Neuronal stem cell (in vitro differentiated cells): Measurements from ENCODE around the gene WASL. TPM values are rescaled to one million over a fixed set of nuclear protein-coding genes. Genes with fewer than 3 reads are reported as not detected.
"Not testable (repeated sequence)": the region's sequence is repeated elsewhere in the genome, so short reads cannot be mapped to it uniquely, and the experiment has no call there.

Experiments used
- DNase-seq: peaks from one replicate; pipeline ENCODE4 v3.0.0-alpha.2; 2013; ENCODE audit warnings: low spot score
- H2AFZ ChIP-seq: one replicate; pipeline ENCODE4 v1.6.1; 2013; ENCODE audit warnings: mild to moderate bottlenecking, low read length, inconsistent platforms
- H2AK5ac ChIP-seq: 2 replicates; pipeline ENCODE4 v1.6.1; 2013; ENCODE audit warnings: low read depth, mild to moderate bottlenecking, inconsistent platforms, low read length, moderate library complexity, mixed read lengths
- H2BK120ac ChIP-seq: 2 replicates; pipeline ENCODE4 v1.6.1; 2013; ENCODE audit warnings: low read depth, mild to moderate bottlenecking, inconsistent platforms, low read length, moderate library complexity, mixed read lengths
- H2BK12ac ChIP-seq: one replicate; pipeline ENCODE4 v1.6.1; 2013; ENCODE audit warnings: low read length, inconsistent platforms
- H2BK15ac ChIP-seq: 2 replicates; pipeline ENCODE4 v1.6.1; 2013; ENCODE audit warnings: mild to moderate bottlenecking, low read length, inconsistent platforms, mixed read lengths
- H2BK5ac ChIP-seq: one replicate; pipeline ENCODE4 v1.6.1; 2013; ENCODE audit warnings: inconsistent platforms, mild to moderate bottlenecking, low read length, moderate library complexity
- H3K14ac ChIP-seq: one replicate; pipeline ENCODE4 v1.6.1; 2013; ENCODE audit warnings: low read length, inconsistent platforms
- H3K18ac ChIP-seq: 2 replicates; pipeline ENCODE4 v1.6.1; 2013; ENCODE audit warnings: low read length, inconsistent platforms
- H3K23ac ChIP-seq: 2 replicates; pipeline ENCODE4 v1.6.1; 2013; ENCODE audit warnings: low read depth, mild to moderate bottlenecking, mixed read lengths, low read length, inconsistent platforms; ENCODE audit not compliant: poor library complexity
- H3K27ac ChIP-seq: replicated peaks from 3 replicates; pipeline ENCODE4 v1.5.1; 2013; ENCODE audit warnings: low read length, inconsistent platforms
- H3K27me3 ChIP-seq, 3 experiments: 2 replicates each; pipeline ENCODE4 v1.6.1; 2013; ENCODE audit warnings: low read length in 3 of 3, mild to moderate bottlenecking in 2 of 3, inconsistent platforms in 1 of 3, low read depth in 1 of 3, mixed read lengths in 1 of 3, moderate library complexity in 1 of 3; ENCODE audit not compliant: control insufficient read depth in 3 of 3, insufficient read depth in 3 of 3
- H3K36me3 ChIP-seq, 2 donors: replicated peaks in 1 of 2; 2 replicates each; pipeline ENCODE4 v1.6.1; 2013; ENCODE audit warnings: low read length in 2 of 2; ENCODE audit not compliant: control insufficient read depth in 2 of 2, insufficient read depth in 2 of 2
- H3K4ac ChIP-seq: 2 replicates; pipeline ENCODE4 v1.6.1; 2013; ENCODE audit warnings: inconsistent platforms, mild to moderate bottlenecking, low read length, moderate library complexity
- H3K4me1 ChIP-seq, 2 donors: 1 replicate in 1 of 2; 2 replicates in 1 of 2; pipeline ENCODE4 v1.6.1; 2013; ENCODE audit warnings: low read length in 2 of 2, low read depth in 1 of 2; ENCODE audit not compliant: control insufficient read depth in 2 of 2, insufficient read depth in 1 of 2
- H3K4me2 ChIP-seq: one replicate; pipeline ENCODE4 v1.6.1; 2013; ENCODE audit warnings: mild to moderate bottlenecking, low read length, inconsistent platforms; ENCODE audit not compliant: insufficient read depth, poor library complexity, severe bottlenecking
- H3K4me3 ChIP-seq, 2 donors: 2 replicates each; pipeline ENCODE4 v1.5.1; 2013; ENCODE audit warnings: low read length in 2 of 2, mild to moderate bottlenecking in 2 of 2, inconsistent platforms in 1 of 2, moderate library complexity in 1 of 2
- H3K79me1 ChIP-seq: one replicate; pipeline ENCODE4 v1.6.1; 2013; ENCODE audit warnings: low read depth, mild to moderate bottlenecking, inconsistent platforms, low read length, moderate library complexity
- H3K9ac ChIP-seq: one replicate; pipeline ENCODE4 v1.6.1; 2013; ENCODE audit warnings: mild to moderate bottlenecking, low read depth, low read length, inconsistent platforms; ENCODE audit not compliant: poor library complexity
- H3K9me3 ChIP-seq, 2 donors: replicated peaks in 1 of 2; 2 replicates each; pipeline versions ENCODE3 to v1.6.1; 2013; ENCODE audit warnings: low read length in 2 of 2, mild to moderate bottlenecking in 2 of 2, inconsistent platforms in 1 of 2, low read depth in 1 of 2, mixed read lengths in 1 of 2, moderate library complexity in 1 of 2; ENCODE audit not compliant: control insufficient read depth in 2 of 2, insufficient read depth in 1 of 2
- H4K8ac ChIP-seq: one replicate; pipeline ENCODE4 v1.6.1; 2013; ENCODE audit warnings: low read depth, mild to moderate bottlenecking, inconsistent platforms, low read length, moderate library complexity
- H4K91ac ChIP-seq: one replicate; pipeline ENCODE4 v1.6.1; 2013; ENCODE audit warnings: low read length, low read depth, mild to moderate bottlenecking, inconsistent platforms; ENCODE audit not compliant: poor library complexity
- WGBS, 2 donors: extraction: QIAGEN DNeasy Blood & Tissue Kit; methylation state at CpG; one replicate each; pipeline ENCODE4 v1.1.7; 2013; ENCODE audit warnings: missing lambda C conversion rate in 2 of 2, mixed read lengths in 1 of 2; ENCODE audit not compliant: insufficient read length in 2 of 2, insufficient replicate concordance in 1 of 2; ENCODE audit errors: extremely low coverage in 2 of 2; 5-methylcytosine and 5-hydroxymethylcytosine counted together
- small RNA-seq: library from polyadenylated mRNA; stranded (forward); fragments of <200 nt; extraction: miRNeasy Mini kit (QIAGEN cat#:217004); gene quantifications from one replicate; pipeline ENCODE3, GENCODE V24; 2013; ENCODE audit not compliant: insufficient read depth

The WASL gene

DNA sequence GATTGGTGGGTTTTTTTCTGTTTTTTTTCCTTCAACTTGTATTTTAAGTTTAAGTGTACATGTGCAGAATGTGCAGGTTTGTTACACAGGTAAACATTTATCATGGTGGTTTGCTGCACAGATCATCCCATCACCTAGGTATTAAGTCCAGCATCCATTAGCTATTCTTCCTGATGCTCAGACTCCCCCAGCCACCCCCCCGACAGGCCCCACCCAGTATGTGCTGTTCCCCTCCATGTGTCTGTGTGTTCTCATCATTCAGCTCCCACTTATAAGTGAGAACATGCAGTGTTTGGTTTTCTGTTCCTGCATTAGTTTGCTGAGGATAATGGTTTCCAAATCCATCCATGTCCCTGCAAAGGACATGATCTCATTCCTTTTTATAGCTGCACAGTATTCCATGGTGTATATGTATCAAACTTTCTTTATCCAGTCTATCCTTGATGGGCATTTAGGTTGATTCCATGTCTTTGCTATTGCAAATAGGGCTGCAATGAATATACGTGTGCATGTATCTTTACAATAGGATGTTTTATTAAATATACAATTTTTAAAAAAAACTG is 114.7 kb downstream of the WASL start:
- not testable (repeated sequence) for H2BK12ac ChIP-seq, H3K27me3 ChIP-seq, H3K27ac ChIP-seq, H3K36me3 ChIP-seq, DNase-seq, H3K14ac ChIP-seq, H3K9ac ChIP-seq, H3K4ac ChIP-seq, H4K8ac ChIP-seq, H3K4me2 ChIP-seq, H3K79me1 ChIP-seq, H3K9me3 ChIP-seq, H2BK120ac ChIP-seq, H2BK5ac ChIP-seq, H3K4me3 ChIP-seq, H4K91ac ChIP-seq, H3K23ac ChIP-seq, H2AK5ac ChIP-seq, H3K18ac ChIP-seq, H2BK15ac ChIP-seq, H3K4me1 ChIP-seq
- no CpG with 5 or more reads among the region's 2 CpGs for WGBS, 2 donors
- peak overlapping the region; percentile 54 for H2AFZ ChIP-seq

DNA sequence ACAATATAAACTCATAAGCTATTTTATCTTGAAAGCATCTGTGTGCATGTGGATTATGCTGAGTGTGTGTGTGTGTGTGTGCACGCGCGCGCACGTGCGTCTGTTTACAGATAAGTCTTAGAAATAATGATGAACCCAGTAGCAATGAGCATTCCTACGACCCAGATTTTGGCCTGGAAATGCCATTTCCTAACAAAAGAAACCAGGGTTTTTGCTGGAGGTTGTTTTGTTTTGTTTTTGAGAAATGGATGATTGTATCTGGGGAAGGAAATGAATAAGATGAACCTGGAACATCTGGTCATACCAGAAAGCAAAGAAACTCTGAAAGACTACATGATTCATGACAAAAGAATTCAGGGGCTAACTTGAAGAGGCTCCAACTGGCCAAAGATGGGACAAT is 115.2 kb downstream of the WASL start:
- no peaks in the 10 kb centered on the region for H3K36me3 ChIP-seq
- no peak overlapping the region for H3K18ac ChIP-seq
- H2AK5ac ChIP-seq: no peak overlapping the region
- no CpG with 5 or more reads among the region's 7 CpGs for WGBS, 2 donors
- H2BK12ac ChIP-seq: no peak overlapping the region
- no peak overlapping the region for H2BK5ac ChIP-seq
- no peak overlapping the region for H3K4ac ChIP-seq
- no peak overlapping the region for H3K27ac ChIP-seq
- H3K79me1 ChIP-seq: no peaks in the 10 kb centered on the region
- H3K4me3 ChIP-seq: no peak overlapping the region
- H3K4me2 ChIP-seq: no peak overlapping the region
- H2BK15ac ChIP-seq: no peak overlapping the region
- H3K4me1 ChIP-seq: peaks cover 0 to 3% of the 10 kb centered on the region in 2 donors
- no peak overlapping the region for H3K23ac ChIP-seq
- H4K8ac ChIP-seq: no peak overlapping the region
- H3K27me3 ChIP-seq: no peaks in the 10 kb centered on the region
- peaks cover 0 to 2% of the 10 kb centered on the region in 2 donors for H3K9me3 ChIP-seq
- peak overlapping the region; percentile 54 for H2AFZ ChIP-seq
- H3K14ac ChIP-seq: no peak overlapping the region
- H3K9ac ChIP-seq: no peak overlapping the region
- no peak overlapping the region for H2BK120ac ChIP-seq
- no peak for DNase-seq
- H4K91ac ChIP-seq: no peak overlapping the region

DNA sequence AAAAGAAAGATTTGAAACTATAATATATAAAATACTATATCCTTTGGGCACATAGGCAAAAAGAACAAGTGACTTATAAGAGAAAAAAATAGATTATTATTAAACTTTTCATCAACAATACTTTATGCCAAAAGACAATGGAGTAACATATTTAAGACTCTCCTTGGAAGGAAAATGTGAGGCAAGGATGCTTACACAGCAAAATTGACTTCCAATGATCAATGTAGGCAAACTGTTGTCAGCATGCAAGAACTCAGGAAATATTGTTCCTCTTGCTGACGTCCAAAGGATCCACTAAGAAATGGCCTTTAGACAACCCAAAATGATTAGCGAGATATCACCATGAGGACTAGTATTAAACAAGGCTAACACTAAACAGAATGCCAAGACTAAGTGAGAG is 116.0 kb downstream of the WASL start:
- Histone ChIP-seq H3K27ac (no peak overlapping the region), H3K4ac (no peak overlapping the region), H2BK120ac (no peak overlapping the region)

More for the DNA sequence above, 116.0 kb downstream of the WASL start:
- Histone ChIP-seq H3K9ac (no peak overlapping the region), H3K14ac (no peak overlapping the region), H3K4me2 (no peak overlapping the region), H3K79me1 (no peaks in the 10 kb centered on the region), H4K8ac (no peak overlapping the region), H2AK5ac (no peak overlapping the region), H3K18ac (no peak overlapping the region), H2BK12ac (no peak overlapping the region), H3K36me3 (no peaks in the 10 kb centered on the region), H2BK15ac (no peak overlapping the region), H4K91ac (no peak overlapping the region), H3K27me3 (no peaks in the 10 kb centered on the region), H3K4me1 (peaks cover 0 to 3% of the 10 kb centered on the region in 2 donors), H3K23ac (no peak overlapping the region), H3K4me3 (no peak overlapping the region), H3K9me3 (no peaks in the 10 kb centered on the region), H2BK5ac (no peak overlapping the region), H2AFZ (no peak overlapping the region)
- DNase-seq: no peak
- no CpG with 5 or more reads among the region's 2 CpGs for WGBS, 2 donors

Small RNA genes lying within 50 kb of the gene (small RNA-seq; reads per million reads assigned to genes)
- not detected for gene RNU6-11P
